Suppressor macrophage treated with lipopolysaccharide for 4 hours (primary cell): ENCODE data around the gene PELO.
A peak's percentile ranks its signal among the peaks of the same experiment; 100 is the strongest.
"Not testable (repeated sequence)": the region's sequence is repeated elsewhere in the genome, so short reads cannot be mapped to it uniquely, and the experiment has no call there.

Experiments
- DNase-seq: peaks from one replicate; pipeline ENCODE4 v3.0.0-alpha.2; 2020

Gene PELO, protein sequence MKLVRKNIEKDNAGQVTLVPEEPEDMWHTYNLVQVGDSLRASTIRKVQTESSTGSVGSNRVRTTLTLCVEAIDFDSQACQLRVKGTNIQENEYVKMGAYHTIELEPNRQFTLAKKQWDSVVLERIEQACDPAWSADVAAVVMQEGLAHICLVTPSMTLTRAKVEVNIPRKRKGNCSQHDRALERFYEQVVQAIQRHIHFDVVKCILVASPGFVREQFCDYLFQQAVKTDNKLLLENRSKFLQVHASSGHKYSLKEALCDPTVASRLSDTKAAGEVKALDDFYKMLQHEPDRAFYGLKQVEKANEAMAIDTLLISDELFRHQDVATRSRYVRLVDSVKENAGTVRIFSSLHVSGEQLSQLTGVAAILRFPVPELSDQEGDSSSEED

DNA sequence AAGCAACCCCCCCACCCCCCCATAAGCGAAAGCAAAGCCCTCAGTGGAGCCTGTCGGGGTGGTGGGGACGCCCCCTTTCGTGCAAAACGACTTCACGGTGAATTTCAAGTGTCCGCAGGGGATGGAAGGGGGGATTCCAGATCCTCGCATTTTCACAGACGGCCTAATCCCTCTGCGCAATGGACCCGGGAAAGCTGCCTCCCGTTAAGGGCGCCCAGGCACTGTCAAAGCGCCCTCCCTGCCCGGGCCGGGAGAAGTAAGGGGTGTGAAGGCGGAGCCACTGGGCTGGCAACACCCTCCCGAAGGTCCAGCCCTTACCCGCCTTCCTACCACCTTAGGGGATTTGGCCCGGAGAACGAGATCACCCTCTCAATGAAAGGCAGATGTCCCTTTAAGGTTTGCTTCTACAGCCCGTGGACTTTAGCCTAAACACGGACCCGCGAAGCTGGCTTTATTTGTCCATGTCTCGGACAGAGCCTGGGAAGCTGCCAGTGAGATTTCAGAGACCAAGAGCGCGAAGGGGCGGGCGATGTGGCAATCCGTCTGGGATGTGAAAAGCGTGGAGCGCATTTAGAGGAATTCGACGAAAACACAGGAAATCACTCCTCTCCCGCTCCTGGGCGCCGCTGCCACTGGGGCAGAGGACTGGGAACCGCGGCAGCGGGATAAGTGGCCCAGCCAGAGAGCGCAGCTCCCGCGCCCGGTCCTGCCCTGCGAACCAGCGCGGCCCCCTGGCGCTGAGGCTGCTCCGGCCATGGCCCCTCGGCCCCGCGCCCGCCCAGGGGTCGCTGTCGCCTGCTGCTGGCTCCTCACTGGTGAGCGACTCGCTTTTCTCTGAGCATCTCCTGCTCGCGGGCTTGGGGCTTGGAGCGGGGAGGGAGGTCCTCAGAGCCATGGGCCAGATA, at the start of gene PELO, which contains the start of gene ITGA1:
PELO (plus strand) TSS at position 317 of the 905 bp plus-strand sequence. CDS start 12,479 bp downstream, outside the sequence.
ITGA1 (plus strand) TSS at position 317 of the 905 bp plus-strand sequence; CDS start at position 755, 438 bp downstream.
- peak; percentile 55 for DNase-seq

DNA sequence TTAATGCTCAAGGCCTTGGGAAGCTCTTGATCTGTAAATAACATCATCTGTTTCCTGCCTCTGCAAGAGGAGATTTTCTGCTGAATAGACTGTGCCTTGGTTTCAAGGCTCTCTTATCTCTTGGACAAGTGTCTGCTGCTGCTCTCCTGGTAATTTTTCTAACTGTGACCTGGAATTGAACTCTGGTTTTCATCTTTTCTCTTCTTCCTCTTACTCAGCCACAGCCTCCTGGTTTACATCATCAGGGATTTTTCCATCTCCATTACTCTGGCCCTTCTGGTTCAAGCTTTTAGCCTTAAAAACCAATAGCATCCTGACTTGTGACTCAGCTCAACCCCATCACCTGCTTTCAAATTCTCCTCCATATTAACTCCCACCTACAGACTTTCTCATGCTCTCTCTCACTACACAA, 49.6 kb upstream of the PELO start:
- DNase-seq: peak; percentile 32

DNA sequence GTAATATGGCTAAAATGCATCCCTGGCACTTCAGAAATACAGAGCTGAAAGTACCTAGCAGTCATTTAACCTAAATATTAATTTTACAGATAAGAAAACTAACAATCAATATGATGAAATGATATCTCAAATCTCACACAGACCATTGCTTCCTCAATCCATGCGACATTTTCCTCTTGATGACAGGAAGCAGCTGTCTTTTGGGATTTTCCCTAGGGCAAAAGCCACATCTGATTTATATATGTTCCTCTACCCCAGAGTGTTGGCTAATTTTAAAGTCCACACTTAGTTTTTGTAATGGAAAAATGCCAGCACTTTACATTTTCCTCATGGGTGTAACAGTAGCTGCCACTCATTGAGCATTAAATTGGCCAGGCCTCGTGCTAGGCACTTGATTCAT, 47.7 kb upstream of the PELO start:
- DNase-seq: peak; percentile 38

DNA sequence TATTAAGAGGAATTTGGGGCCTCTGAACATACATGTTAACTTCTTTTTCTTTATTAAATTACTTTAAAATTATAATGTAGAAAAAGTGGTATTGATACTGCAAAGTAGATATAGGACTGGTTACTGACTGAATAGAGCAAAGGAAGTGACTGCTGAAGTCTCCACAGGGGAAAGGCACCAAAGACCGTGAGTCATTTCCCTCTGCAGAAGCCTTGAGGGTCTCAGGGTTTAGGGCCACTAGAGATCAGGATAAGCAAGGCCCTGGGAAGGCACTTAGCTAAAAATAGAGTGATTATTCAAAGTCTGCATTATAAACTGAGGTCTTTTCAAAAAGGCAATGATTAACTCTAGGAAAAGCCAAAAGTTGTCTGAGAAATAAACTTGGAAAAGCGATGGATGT, 44.7 kb upstream of the PELO start:
- DNase-seq: no peak

DNA sequence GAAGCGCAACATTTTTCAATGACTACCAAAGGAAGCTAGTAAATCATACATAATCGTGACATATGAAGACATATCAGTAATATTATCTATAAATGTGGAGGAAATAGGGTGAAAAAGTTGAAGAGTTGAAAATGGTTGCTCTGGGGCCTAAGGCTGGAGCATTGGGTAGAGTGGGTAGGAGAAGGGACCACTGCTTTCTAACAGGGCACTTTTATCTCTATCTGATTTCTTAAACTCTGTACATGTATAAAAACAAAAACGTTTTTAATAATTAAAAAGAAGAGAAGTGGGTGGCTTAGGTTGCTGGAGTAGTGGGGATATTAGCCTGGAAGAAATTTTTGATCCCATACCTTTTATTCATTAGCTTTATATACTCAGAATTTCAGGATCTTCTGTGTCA, 44.2 kb upstream of the PELO start:
- DNase-seq: no peak

DNA sequence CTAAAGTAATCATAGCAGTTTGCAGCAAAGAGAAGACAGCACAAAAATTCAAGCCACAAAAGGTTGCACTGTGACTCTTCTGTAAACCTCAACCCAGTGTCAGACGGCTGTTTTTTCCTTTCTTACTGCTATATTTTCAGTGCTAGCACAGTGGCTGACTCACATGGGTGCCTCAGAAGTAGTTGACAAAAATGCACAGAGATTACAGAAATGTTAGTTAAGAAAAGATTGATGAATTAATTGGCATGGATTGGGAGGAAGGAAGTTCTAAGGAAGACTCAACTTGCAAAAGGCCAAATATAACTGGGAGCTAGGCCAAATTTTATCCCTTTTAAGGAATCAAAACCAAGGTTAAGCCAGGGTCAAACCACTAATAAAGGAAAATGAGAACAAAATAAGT, 43.7 kb upstream of the PELO start:
- peak; percentile 14 for DNase-seq

DNA sequence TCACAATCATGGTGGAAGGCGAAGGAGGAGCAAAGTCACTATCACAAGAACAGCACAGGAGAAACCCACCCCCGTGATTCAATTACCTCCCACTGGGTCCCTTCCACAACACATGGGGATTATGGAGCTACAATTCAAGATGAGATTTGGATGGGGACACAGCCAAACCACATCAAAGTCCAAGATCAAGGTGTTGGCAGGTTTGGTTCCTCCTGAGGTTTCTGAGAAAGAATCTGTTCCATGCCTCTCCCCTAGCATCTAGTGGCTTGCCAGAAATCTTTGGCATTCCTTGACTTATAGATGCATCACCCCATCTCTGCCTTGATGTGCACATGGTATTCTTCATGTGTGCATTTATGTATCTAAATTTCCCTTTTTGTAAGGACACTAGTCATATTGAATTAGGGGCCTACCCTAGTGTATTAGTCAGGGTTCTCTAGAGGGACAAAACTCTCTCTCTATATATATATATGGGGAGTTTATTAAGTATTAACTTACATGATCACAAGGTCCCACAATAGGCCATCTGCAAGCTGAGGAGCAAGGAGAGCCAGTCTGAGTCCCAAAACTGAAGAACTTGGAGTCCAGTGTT, 42.8 kb upstream of the PELO start:
- not testable (repeated sequence) for DNase-seq

DNA sequence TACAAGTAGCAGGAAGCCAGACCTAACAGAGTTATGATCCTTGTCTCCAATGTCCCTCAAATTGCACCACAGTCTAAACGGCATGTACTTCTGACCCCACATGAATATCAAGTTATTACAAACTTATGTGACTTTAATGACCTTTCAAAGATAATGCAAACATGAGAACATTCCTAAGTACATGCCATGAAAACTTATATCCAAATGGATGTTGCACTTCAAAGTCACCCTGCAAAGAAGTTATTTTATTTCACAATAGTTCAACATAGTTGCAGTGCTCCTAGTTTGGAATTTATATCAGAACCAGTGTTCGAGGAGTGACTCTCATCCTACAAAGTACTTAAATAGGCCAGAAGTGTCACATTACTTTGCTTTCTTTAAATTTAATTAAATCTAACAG, 41.2 kb upstream of the PELO start:
- no peak for DNase-seq

DNA sequence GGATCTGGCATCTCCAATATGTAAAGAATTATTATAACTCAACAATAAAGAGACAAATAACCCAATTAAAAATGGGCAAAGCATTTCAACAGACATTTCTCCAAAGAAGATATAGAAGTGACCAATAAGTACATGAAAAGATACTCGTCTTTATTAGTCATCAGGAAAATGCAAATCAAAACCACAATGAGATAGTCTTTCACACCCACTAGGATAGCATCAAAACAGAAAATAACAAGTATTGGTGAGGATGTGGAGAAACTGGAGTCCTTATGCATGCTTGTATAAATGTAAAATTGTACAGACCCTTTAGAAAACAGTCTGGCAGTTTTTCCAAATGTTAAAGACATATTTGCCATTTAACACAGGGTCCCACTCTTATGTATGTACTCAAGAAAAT, 39.1 kb upstream of the PELO start:
- peak; percentile 29 for DNase-seq

DNA sequence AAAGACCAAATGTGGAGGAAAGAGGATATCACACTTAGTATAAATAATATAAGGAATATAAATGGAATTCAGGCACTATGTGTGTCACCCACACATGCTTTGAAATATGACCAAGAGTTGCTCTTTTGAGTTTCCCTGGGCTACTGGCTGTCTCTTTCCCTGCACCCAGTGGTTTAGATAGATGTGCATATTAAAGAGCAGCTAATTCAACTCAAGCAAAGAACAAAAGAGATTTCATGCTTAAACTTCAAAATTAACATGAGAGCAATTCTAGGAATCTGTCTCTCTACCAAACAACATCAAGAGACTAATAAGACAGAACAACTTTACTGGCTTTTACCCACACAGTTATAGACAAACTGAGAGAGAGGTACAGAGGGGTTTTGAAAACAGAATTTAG, 38.0 kb upstream of the PELO start:
- no peak for DNase-seq

DNA sequence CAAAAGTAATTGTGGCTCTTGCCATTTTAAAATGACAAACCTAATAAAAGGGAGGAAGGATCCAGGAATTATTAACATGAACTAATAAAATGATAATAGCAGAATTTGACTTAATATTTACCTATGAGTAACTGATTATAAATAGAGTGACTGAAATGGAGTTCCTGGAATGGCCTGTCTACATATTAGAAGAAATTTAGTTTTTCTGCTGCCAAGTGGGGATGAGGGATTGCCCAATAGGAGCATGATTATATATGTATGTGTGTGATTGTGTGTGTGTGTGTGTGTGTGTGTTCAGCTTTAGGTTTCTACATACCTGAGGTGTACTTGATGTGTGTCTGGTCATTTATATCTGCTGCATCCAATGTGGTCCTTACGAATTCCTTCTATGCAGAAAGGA, 36.6 kb upstream of the PELO start:
- no peak for DNase-seq

DNA sequence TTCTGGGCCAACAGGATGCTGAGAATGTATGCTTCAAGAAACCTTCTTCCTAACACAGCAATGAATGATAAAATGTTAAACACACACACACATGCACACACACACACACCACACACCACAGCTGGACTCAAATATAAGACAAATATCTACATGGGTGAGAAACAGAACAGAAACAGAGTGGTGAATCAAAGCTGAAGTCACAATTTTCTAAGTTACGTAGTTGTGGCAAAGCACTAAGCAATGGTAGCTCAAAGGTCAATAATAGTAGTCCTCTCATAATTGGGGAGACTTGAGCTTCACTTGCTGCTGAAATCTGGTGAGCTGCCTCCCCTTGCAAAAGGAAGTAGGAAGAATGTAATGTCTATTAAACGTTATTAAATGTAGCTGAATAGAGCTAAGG, 33.7 kb upstream of the PELO start:
- DNase-seq: no peak

DNA sequence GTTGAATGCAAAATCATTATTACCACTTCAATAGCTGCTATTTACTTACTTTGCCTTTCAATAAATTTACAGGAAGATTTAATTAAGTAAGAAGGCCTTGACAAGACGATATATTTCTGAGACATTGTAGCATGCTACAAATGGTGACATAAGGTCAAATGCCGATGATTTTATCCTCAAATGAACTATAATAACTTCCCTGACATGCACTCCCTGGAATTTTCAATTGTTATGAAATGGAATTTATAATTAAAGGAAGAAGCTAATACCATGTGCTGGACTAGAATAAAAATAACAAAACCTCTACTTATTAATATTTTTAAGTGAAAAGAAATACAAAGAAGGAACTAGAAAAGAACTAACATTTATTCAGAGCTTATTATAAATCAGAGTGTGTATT, 30.2 kb upstream of the PELO start:
- no peak for DNase-seq

DNA sequence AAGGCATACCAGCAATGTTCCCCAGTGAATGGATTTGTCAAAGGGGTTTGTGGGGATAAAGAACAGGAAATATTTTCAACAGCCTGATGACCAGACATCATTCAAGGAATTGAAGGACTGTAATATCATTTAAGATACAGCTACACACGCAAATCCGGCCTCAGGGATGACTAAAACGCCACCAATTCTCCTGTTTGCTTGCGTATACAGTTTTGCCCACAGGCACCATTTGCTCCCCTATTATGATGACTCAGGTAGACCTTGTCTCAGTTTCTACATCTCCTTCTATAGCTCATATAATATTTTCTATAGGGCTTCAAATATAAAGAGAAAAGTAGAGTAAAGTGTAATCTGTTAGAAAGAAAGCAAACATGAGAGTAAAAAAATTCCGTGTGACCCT, 29.7 kb upstream of the PELO start:
- DNase-seq: no peak

DNA sequence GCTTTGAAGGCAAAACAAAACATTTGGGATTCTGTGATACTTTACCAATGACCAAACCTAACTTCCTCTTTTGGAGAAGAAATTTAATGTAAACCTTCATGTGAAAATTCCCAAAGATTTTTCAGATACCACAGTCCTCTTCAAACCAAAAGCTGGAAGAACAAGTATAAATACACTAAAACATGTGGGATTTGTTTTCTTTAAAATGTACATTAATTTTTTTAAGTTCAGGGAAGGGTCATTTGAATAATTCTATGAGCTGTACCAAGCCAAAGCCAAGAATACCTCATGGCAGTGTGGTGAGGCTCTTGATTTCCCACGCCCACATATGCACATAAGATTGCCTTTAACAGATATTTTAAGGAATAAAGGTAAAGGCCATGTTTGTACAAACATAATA, 28.4 kb upstream of the PELO start:
- DNase-seq: no peak

DNA sequence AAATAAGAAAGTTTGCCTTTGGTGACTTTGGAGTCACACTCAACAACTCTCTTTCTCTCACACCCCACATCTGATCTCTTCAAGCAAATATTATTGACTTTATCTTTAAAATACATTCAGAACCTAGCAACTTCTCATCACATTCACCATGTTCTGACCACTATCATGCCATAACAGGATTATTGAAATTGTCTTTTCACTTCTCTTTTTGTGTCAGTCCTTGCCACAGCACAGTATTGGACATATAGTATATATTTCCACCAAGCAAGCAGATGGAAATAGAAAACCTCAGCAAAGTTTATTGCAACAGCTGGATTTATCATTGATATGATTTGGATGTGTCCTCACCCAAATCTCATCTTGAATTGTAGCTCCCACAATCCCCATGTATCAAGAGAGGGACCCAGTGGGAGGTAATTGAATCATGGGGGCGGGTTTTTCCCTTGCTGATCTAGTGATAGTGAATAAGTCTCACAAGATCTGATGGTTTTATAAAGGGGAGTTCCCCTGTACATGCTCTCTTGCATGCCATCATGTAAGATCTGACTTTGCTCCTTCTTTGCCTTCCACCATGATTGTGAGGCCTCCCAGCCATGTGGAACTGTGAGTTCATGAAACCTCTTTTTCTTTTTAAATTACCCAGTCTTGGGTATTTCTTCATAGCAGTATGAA, 26.9 kb upstream of the PELO start:
- peak; percentile 64 for DNase-seq

DNA sequence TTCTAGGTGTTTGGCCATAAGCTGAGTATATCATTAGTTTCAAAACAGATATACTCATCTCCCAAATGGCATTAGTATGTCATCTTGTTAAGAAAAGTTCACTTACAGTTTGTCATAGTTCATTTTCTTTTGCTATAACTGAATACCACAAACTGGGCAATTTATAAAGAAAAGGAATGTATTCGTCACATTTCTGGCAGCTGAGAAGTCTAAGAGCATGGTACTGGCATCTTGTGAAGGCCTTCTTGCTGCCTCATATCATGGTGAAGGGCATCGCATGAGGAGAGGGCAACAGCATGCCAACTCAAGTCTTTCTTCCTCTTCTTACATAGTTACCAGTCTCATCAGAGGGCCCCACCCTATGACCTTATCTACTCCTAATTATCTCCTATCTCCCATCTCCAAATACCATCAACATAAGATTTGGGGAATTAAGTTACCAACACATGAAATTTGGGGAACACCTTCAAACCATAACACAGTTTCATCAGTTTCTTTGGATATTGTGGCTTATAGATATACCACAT, 20.4 kb upstream of the PELO start:
- no peak for DNase-seq

DNA sequence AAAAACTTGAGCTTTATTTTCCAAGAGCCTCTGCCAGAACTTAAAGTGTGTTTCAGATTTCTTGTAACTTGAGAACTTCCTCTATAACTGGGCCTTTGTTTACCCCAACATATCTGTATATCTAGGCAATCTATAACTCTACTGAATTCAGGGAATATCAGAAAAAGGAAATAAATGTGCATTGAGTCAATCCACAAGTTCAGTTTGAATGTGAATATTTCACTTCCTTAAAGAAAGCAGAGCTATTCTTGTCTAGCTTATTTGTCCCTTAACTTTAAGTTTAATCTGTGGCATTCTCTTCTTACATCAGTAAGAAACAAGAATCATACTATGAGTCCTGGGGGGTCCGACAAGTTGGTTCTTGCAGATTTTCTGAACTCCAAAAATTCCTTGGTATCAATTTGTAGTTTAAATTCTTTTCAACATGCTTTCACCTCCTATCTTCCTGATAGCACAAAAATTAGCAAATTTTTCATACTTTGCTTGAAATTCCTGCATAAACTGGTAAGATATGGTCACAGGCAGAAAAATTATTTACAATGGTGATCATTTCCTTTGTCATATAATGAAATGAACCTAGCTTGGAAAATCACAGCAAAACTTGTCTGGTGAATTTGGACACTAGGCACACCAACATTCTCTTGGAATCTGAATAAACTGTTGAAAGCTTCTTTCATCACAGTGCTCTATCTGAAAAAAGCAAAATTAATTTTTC, 19.8 kb upstream of the PELO start:
- DNase-seq: peak; percentile 28

DNA sequence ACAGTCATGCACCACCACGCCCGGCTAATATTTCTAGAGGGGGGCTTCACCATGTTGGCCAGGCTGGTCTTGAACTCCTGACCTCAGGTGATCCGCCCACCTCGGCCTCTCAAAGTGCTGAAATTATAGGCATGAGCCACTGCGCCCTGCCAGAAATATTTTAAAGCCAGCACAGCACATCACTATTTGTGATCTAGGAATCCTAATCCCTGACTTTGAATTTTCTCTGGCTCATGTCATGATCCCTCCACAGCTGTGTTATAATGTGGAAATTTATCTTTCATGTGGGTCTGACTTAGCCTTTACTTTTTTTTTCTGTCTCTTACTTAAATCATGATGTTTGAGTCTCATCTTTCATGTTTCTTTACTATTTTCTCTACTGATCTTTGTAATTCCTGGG, 18.7 kb upstream of the PELO start:
- no peak for DNase-seq

DNA sequence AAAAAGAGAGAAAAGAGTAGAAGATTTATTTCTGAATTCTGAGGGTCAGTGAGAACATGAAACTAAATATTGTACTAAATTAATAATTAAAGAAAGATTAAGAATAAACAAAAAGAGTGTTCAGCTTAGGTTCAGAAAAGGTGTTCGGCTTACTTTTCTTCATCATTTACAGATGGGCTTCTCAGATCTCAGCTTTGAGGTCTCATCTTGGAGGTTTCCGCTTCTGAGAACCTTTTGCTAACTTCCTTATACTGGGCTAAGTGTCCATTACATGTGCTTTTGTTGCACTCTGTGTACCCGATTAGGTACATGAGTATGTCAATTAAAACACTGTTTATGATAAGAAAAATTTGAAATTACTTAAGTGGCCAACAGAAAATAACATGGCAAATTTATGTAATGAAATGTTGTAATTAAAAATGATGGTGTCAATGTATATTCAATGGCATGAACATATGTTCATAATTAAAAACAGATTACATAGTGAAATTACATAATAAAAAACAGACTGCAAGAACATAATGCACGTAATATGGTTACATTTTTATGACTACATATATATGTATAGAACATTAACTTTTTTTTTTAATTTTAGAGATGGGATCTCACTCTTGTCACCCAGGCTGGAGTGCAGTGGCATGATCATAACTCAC, 17.3 kb upstream of the PELO start:
- no peak for DNase-seq

DNA sequence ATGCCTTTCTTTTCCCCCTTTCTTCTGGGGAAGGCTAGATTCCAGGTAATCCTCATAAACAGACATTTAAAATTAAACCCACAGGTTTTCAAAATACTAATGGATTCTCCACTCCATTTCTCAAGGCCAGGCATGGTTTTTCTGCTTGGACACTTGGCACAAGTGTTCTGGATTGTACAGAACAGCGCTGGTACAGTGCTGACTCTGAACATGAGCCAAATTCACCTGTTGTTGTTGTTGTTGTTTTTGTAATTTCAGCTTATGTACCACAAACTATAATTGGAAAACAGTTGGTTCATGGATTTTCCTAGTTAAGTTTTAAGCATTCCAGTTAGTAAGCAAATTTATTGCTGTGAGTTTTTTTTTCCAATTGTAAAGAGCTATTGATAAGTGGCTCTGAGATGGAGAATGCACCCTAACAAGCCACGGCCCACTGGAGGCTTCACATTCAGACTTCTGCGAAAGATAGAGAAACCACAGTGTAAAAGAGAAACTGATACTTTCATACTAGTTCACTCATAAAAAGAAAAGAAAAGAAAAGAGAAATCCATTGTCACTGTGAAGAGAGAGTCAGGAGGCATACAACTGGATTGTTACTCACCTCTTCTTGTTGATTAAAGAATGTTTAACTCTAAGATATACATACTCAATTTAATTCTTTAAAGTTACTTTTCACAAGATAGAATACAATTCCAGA, 16.2 kb upstream of the PELO start:
- peak; percentile 24 for DNase-seq
